Stomach (tissue), 9 donors: Measurements from ENCODE around the gene MMP19. TPM values are rescaled to one million over a fixed set of nuclear protein-coding genes. Genes with fewer than 3 reads are reported as not detected.
A peak's percentile ranks its signal among the peaks of the same experiment; 100 is the strongest.

Experiments
- DNase-seq, 2 donors: peaks; one replicate each; pipeline versions ENCODE4 v3.0.0 to v3.0.0-alpha.2; 2013 to 2019
- H3K27ac ChIP-seq, 5 donors: fragments of 200-600 bp in 4 of 5; sonication (generic) in 4 of 5; one replicate each; pipeline ENCODE4 v1.5.1; 2013 to 2019; ENCODE audit warnings: mild to moderate bottlenecking in 1 of 5, moderate library complexity in 1 of 5
- H3K27me3 ChIP-seq, 3 donors: fragments of 200-600 bp; sonication (generic); one replicate each; pipeline ENCODE4 v1.5.1; 2017 to 2019; ENCODE audit warnings: mixed run types in 1 of 3
- H3K36me3 ChIP-seq, 4 donors: fragments of 200-600 bp; sonication (generic); 1 replicate in 3 of 4; 2 replicates in 1 of 4; pipeline ENCODE4 v1.5.1; 2016 to 2019
- H3K4me1 ChIP-seq, 4 donors: fragments of 200-600 bp; sonication (generic); one replicate each; pipeline ENCODE4 v1.5.1; 2016 to 2019
- H3K4me3 ChIP-seq, 4 donors: fragments of 200-600 bp; sonication (generic) in 3 of 4; one replicate each; pipeline ENCODE4 v1.5.1; 2016 to 2019; ENCODE audit warnings: mild to moderate bottlenecking in 1 of 4
- H3K9me3 ChIP-seq, 4 donors: fragments of 200-600 bp; sonication (generic); one replicate each; pipeline ENCODE4 v1.5.1; 2016 to 2019
- EP300 ChIP-seq: sonication (generic); formaldehyde crosslinking; IDR thresholded peaks from one replicate; pipeline ENCODE4 v1.6.1; 2017; ENCODE audit warnings: antibody characterized with exemption
- POLR2A ChIP-seq, 4 donors: fragments of 450-650 bp; IDR thresholded peaks; one replicate each; pipeline ENCODE4 v1.6.1; 2016; ENCODE audit warnings: antibody characterized with exemption in 4 of 4, control low read depth in 2 of 4, mild to moderate bottlenecking in 1 of 4, moderate library complexity in 1 of 4
- POLR2AphosphoS5 ChIP-seq, 3 donors: sonication (generic); formaldehyde crosslinking; IDR thresholded peaks; one replicate each; pipeline ENCODE4 v1.6.1; 2016; ENCODE audit warnings: antibody characterized with exemption in 3 of 3
- WGBS, 5 donors: extraction: QIAGEN DNeasy Blood & Tissue Kit in 3 of 5; methylation state at CpG; one replicate each; pipeline versions ENCODE4 v1.1.5 to v1.1.7; 2013 to 2018; 5-methylcytosine and 5-hydroxymethylcytosine counted together
- intact Hi-C: fragments of 100-400 bp; cut with DNase I; formaldehyde crosslinking; loops from one replicate; pipeline ENCODE4 v1.15.1; 2023; ENCODE audit warnings: low total_unique reads
- polyA plus RNA-seq, 3 donors: library from polyadenylated mRNA; stranded (reverse); fragments of 200-250 nt; gene quantifications; one replicate each; pipeline ENCODE4 v1.2.3, GENCODE V29; 2013
- total RNA-seq, 5 donors: library from RNA; depleted of rRNA; stranded (reverse); fragments of >200 nt; gene quantifications; one replicate each; pipeline versions ENCODE4 v1.1.0 to v1.2.3, GENCODE V29; 2014 to 2016
- TF ChIP-seq, protein P1 (sequence below), 7 experiments: fragments of 450-650 bp in 4 of 7; fragments of 200-600 bp in 3 of 7; sonication (generic) in 3 of 7; IDR thresholded peaks; one replicate each; pipeline ENCODE4 v1.5.1; 2016 to 2019; ENCODE audit warnings: antibody characterized with exemption in 7 of 7, control low read depth in 2 of 7, mild to moderate bottlenecking in 1 of 7
- donor health status: healthy with polysubstance abuse.
- donor health status: Bipolar disorder and iron deficiency.
- donor health status: healthy.

The MMP19 gene
- total and polyA plus RNA-seq, 8 donors, result 2.7 to 18.0 (median 10.5) TPM

- Histone ChIP-seq H3K27ac (peak overlapping the region; percentile 86 to 94 (median 89)), H3K36me3 (peaks cover 18 to 62% (median 52%) of the 10 kb centered on the region in 4 donors), H3K4me1 (peaks cover 29 to 67% (median 57%) of the 10 kb centered on the region in 4 donors), H3K9me3 (no peaks in the 10 kb centered on the region), H3K4me3 (peak overlapping the region; percentile 82 to 89 (median 84)), H3K27me3 (no peaks in the 10 kb centered on the region)
- intact Hi-C loops, result no loop called here
- DNase-seq, result peak in 1 of 2 donors; percentile 76
- TF ChIP-seq POLR2A (IDR thresholded peaks at IDR 0.05), result no peak
- TF ChIP-seq EP300, result no peak
- no peak for TF ChIP-seq POLR2AphosphoS5 (IDR thresholded peaks at IDR 0.05)
- TF ChIP-seq, protein P1, sequence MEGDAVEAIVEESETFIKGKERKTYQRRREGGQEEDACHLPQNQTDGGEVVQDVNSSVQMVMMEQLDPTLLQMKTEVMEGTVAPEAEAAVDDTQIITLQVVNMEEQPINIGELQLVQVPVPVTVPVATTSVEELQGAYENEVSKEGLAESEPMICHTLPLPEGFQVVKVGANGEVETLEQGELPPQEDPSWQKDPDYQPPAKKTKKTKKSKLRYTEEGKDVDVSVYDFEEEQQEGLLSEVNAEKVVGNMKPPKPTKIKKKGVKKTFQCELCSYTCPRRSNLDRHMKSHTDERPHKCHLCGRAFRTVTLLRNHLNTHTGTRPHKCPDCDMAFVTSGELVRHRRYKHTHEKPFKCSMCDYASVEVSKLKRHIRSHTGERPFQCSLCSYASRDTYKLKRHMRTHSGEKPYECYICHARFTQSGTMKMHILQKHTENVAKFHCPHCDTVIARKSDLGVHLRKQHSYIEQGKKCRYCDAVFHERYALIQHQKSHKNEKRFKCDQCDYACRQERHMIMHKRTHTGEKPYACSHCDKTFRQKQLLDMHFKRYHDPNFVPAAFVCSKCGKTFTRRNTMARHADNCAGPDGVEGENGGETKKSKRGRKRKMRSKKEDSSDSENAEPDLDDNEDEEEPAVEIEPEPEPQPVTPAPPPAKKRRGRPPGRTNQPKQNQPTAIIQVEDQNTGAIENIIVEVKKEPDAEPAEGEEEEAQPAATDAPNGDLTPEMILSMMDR (IDR thresholded peaks at IDR 0.05), result no peak
- 0 to 1% (median 0%) methylated on average over 14 of the region's 14 CpGs for WGBS, 5 donors
These were observed 25.8 kb downstream of the MMP19 start for GRCh38 chr12:55816881-55817344.

- H3K27ac ChIP-seq, result no peak overlapping the region
- H3K36me3 ChIP-seq, result peaks cover 6 to 48% (median 38%) of the 10 kb centered on the region in 4 donors
- DNase-seq, result no peak
- TF ChIP-seq POLR2AphosphoS5 (IDR thresholded peaks at IDR 0.05), result no peak
- no peak for TF ChIP-seq POLR2A (IDR thresholded peaks at IDR 0.05)
- no peak for TF ChIP-seq EP300
- H3K27me3 ChIP-seq, result no peaks in the 10 kb centered on the region
- intact Hi-C loops, result no loop called here
- no peaks in the 10 kb centered on the region for H3K9me3 ChIP-seq
- peaks cover 29 to 81% (median 64%) of the 10 kb centered on the region in 4 donors for H3K4me1 ChIP-seq
- peak overlapping the region in 2 of 4 donors; percentile 12 to 89 for H3K4me3 ChIP-seq
- 79 to 81% (median 80%) methylated on average over 12 of the region's 12 CpGs for WGBS, 5 donors
These were observed 27.3 kb downstream of the MMP19 start for GRCh38 chr12:55815473-55815872.

DNA sequence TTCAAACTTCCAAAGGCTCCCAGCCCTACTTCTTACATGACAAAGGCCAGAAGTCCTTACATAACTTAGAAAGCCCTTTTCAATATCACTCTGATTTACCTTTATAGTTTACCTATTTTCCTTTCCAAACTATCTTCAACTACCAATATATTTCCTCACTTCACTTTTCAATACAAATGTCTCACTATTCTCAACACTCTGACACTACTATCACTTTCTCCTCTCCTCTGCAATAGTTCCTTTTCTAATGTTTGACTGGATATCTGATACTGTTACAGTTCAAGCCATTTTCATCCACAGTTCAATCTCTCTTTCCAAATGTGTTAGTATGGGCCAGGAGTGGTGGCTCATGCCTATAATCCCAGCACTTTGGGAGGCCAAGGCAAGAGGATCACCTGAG is 28.5 kb downstream of the MMP19 start:
- Histone ChIP-seq H3K9me3 (no peaks in the 10 kb centered on the region), H3K36me3 (peaks cover 2 to 41% (median 29%) of the 10 kb centered on the region in 4 donors), H3K4me1 (peaks cover 29 to 82% (median 62%) of the 10 kb centered on the region in 4 donors), H3K27me3 (no peaks in the 10 kb centered on the region), H3K4me3 (no peak overlapping the region), H3K27ac (no peak overlapping the region)
- intact Hi-C loops, result no loop called here
- DNase-seq, result no peak
- no peak for TF ChIP-seq EP300
- no peak for TF ChIP-seq POLR2A (IDR thresholded peaks at IDR 0.05)
- TF ChIP-seq POLR2AphosphoS5 (IDR thresholded peaks at IDR 0.05), result no peak

- no peak overlapping the region for H3K4me3 ChIP-seq
- H3K9me3 ChIP-seq, result no peaks in the 10 kb centered on the region
- intact Hi-C loops, result no loop called here
- H3K4me1 ChIP-seq, result peaks cover 19 to 80% (median 54%) of the 10 kb centered on the region in 4 donors
- no peaks in the 10 kb centered on the region for H3K27me3 ChIP-seq
- peaks cover 14 to 56% (median 44%) of the 10 kb centered on the region in 4 donors for H3K36me3 ChIP-seq
- DNase-seq, result no peak
- no peak overlapping the region for H3K27ac ChIP-seq
- 16 to 30% (median 20%) methylated on average over 1 of the region's 1 CpG for WGBS, 5 donors
- TF ChIP-seq EP300 (no peak), POLR2AphosphoS5 (IDR thresholded peaks at IDR 0.05) (no peak), POLR2A (IDR thresholded peaks at IDR 0.05) (no peak)
- TF ChIP-seq, protein P1 (IDR thresholded peaks at IDR 0.05), result no peak
These were observed 30.6 kb downstream of the MMP19 start for GRCh38 chr12:55812088-55812487.

DNA sequence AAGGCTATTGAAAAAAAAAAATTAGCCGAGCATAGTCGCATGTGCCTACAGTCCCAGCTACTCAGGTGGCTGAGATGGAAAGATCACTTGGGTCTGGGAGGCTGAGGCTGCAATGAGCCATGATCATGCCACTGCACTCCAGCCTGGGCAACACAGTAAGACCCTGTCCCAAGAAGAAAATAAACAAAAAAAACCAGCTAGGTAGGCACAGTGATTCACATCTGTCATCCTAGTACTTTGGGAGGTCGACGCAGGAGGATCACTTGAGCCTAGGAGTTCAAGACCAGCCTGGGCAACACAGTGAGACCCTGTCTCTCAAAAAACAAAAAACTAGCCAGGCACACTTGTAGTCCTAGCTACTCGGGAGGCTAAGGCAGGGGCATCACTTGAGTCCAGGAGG is 33.5 kb downstream of the MMP19 start:
- TF ChIP-seq POLR2A (IDR thresholded peaks at IDR 0.05) (no peak), POLR2AphosphoS5 (IDR thresholded peaks at IDR 0.05) (no peak), EP300 (no peak)
- TF ChIP-seq, protein P1 (IDR thresholded peaks at IDR 0.05), result no peak
- Histone ChIP-seq H3K4me1 (peaks cover 1 to 63% (median 31%) of the 10 kb centered on the region in 4 donors), H3K4me3 (no peak overlapping the region), H3K36me3 (peaks cover 14 to 50% (median 38%) of the 10 kb centered on the region in 4 donors), H3K27ac (no peak overlapping the region), H3K27me3 (no peaks in the 10 kb centered on the region), H3K9me3 (no peaks in the 10 kb centered on the region)
- no peak for DNase-seq
- intact Hi-C loops, result no loop called here
- WGBS, 5 donors, result 53 to 76% (median 69%) methylated on average over 5 of the region's 5 CpGs
